Suppressor macrophage treated with lipopolysaccharide for 4 hours (primary cell): ENCODE measurements around the gene OR4F6.
"Not testable (repeated sequence)": the region's sequence is repeated elsewhere in the genome, so short reads cannot be mapped to it uniquely, and the experiment has no call there.

ENCODE experiments used
- DNase-seq: peaks from one replicate; pipeline ENCODE4 v3.0.0-alpha.2; 2020

OR4F6 gene

GRCh38 chr15:101803209-101803608 is at the start of gene OR4F6:
Gene OR4F6, plus strand, starts transcription at chr15:101803509. Its CDS starts 2,211 bp downstream, at chr15:101805720.
- DNase-seq: no peak

- not testable (repeated sequence) for DNase-seq
These were observed 38.5 kb upstream of the OR4F6 start for GRCh38 chr15:101764669-101765339.

- DNase-seq: not testable (repeated sequence)
These were observed 38.0 kb upstream of the OR4F6 start for GRCh38 chr15:101765340-101765671.

- no peak for DNase-seq
These were observed 37.4 kb upstream of the OR4F6 start for GRCh38 chr15:101765772-101766456.

- not testable (repeated sequence) for DNase-seq
These were observed 36.1 kb upstream of the OR4F6 start for GRCh38 chr15:101767083-101767640.

- no peak for DNase-seq
These were observed 30.4 kb upstream of the OR4F6 start for GRCh38 chr15:101772921-101773320.

GRCh38 chr15:101773496-101774100 is 29.7 kb upstream of the OR4F6 start:
- DNase-seq: no peak

GRCh38 chr15:101775136-101775535 is 28.2 kb upstream of the OR4F6 start:
- DNase-seq: no peak

- not testable (repeated sequence) for DNase-seq
These were observed 24.7 kb upstream of the OR4F6 start for GRCh38 chr15:101778576-101778975.

GRCh38 chr15:101780225-101780624 is 23.1 kb upstream of the OR4F6 start:
- DNase-seq: not testable (repeated sequence)

- DNase-seq: no peak
These were observed 21.4 kb upstream of the OR4F6 start for GRCh38 chr15:101781928-101782327.

GRCh38 chr15:101784644-101785043 is 18.7 kb upstream of the OR4F6 start:
- DNase-seq: no peak

GRCh38 chr15:101786422-101786821 is 16.9 kb upstream of the OR4F6 start:
- not testable (repeated sequence) for DNase-seq

GRCh38 chr15:101788001-101788400 is 15.3 kb upstream of the OR4F6 start:
- not testable (repeated sequence) for DNase-seq

- not testable (repeated sequence) for DNase-seq
These were observed 14.6 kb upstream of the OR4F6 start for GRCh38 chr15:101788503-101789269.

GRCh38 chr15:101790748-101791147 is 12.6 kb upstream of the OR4F6 start:
- DNase-seq: not testable (repeated sequence)

GRCh38 chr15:101793981-101794380 is 9.3 kb upstream of the OR4F6 start:
- DNase-seq: not testable (repeated sequence)

- DNase-seq: no peak
These were observed 7.9 kb upstream of the OR4F6 start for GRCh38 chr15:101795455-101795854.

- no peak for DNase-seq
These were observed 3.6 kb upstream of the OR4F6 start for GRCh38 chr15:101799665-101800064.

GRCh38 chr15:101801048-101801447 is 2.3 kb upstream of the OR4F6 start:
- DNase-seq: no peak

- DNase-seq: no peak
These were observed 367 bp downstream of the OR4F6 start for GRCh38 chr15:101803676-101804075.

GRCh38 chr15:101804375-101804774 is 1.1 kb downstream of the OR4F6 start:
- DNase-seq: no peak

GRCh38 chr15:101804941-101805340 is 1.6 kb downstream of the OR4F6 start:
- DNase-seq: no peak
